HG03097 (cell line): ENCODE results near the gene WASHC2A.
A peak's percentile ranks its signal among the peaks of the same experiment; 100 is the strongest.
"Not testable (repeated sequence)": the region's sequence is repeated elsewhere in the genome, so short reads cannot be mapped to it uniquely, and the experiment has no call there.

ENCODE experiments used
- ATAC-seq: cut with Tn5 transposase; IDR thresholded peaks from one replicate; pipeline ENCODE4 v1.9.1; 2021; ENCODE audit not compliant: unreplicated experiment, low FRiP score

The WASHC2A gene, protein sequence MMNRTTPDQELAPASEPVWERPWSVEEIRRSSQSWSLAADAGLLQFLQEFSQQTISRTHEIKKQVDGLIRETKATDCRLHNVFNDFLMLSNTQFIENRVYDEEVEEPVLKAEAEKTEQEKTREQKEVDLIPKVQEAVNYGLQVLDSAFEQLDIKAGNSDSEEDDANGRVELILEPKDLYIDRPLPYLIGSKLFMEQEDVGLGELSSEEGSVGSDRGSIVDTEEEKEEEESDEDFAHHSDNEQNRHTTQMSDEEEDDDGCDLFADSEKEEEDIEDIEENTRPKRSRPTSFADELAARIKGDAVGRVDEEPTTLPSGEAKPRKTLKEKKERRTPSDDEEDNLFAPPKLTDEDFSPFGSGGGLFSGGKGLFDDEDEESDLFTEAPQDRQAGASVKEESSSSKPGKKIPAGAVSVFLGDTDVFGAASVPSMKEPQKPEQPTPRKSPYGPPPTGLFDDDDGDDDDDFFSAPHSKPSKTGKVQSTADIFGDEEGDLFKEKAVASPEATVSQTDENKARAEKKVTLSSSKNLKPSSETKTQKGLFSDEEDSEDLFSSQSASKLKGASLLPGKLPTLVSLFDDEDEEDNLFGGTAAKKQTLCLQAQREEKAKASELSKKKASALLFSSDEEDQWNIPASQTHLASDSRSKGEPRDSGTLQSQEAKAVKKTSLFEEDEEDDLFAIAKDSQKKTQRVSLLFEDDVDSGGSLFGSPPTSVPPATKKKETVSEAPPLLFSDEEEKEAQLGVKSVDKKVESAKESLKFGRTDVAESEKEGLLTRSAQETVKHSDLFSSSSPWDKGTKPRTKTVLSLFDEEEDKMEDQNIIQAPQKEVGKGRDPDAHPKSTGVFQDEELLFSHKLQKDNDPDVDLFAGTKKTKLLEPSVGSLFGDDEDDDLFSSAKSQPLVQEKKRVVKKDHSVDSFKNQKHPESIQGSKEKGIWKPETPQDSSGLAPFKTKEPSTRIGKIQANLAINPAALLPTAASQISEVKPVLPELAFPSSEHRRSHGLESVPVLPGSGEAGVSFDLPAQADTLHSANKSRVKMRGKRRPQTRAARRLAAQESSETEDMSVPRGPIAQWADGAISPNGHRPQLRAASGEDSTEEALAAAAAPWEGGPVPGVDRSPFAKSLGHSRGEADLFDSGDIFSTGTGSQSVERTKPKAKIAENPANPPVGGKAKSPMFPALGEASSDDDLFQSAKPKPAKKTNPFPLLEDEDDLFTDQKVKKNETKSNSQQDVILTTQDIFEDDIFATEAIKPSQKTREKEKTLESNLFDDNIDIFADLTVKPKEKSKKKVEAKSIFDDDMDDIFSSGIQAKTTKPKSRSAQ (N-terminal part only)

DNA sequence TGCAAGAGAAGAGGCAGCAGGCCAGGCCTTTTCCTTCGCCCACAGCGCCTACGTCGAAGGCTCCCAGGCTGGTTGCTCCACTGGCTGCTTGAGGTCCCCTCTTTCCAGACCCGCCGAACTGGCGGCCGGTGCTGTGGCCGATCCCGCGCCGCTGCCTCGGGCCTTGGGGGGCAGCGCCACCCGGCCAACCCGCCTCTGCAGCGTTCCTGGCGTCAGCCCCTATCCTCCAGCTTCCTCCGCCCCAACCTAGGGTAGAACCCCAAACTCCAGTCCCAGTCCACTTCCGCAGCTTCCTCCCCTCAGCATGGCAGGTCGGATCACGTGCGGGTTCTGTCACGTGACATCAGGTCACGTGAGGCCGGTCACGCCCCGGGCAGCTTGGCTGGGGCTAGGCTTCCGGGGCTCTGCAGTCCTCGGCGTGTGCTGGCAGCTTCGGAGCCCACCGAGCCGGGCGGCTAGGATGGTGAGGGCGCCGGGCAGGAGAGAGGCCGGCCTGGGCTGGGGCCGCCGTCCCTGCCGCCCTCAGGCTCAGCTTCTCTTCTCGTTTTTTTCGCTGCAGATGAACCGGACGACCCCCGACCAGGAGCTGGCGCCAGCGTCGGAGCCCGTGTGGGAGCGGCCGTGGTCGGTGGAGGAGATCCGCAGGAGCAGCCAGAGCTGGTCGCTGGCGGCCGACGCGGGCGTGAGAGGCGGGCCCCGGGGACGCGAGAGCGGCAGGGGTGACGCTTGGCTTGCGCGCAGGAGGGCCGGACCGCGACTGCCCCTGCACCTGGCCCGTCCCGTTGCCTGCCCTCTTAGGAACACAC, at the start of gene WASHC2A:
Gene WASHC2A (plus strand): TSS at position 409 of the 806 bp plus-strand sequence. CDS start 52 bp downstream, at position 461.
- peak; percentile 87 for ATAC-seq

DNA sequence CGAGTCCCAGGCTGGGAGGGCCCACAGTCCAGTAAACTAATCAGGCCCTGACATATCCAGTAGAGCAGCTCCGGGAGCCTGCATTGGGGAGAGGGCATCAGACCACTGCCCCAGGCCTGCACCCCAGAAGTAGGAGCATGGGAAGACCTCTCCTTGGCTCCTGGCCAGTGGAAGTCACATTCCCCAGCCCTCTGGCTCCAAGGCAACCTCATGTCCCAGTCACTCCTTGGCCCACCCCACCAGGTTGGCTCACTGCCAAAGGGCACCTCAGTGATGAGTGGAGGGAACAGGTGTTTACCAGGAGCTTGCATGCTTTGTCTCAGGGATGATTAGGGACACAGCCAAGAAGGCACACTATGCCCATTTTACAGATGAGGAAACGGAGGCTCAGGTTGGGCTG, 48.5 kb upstream of the WASHC2A start:
- ATAC-seq = not testable (repeated sequence)

DNA sequence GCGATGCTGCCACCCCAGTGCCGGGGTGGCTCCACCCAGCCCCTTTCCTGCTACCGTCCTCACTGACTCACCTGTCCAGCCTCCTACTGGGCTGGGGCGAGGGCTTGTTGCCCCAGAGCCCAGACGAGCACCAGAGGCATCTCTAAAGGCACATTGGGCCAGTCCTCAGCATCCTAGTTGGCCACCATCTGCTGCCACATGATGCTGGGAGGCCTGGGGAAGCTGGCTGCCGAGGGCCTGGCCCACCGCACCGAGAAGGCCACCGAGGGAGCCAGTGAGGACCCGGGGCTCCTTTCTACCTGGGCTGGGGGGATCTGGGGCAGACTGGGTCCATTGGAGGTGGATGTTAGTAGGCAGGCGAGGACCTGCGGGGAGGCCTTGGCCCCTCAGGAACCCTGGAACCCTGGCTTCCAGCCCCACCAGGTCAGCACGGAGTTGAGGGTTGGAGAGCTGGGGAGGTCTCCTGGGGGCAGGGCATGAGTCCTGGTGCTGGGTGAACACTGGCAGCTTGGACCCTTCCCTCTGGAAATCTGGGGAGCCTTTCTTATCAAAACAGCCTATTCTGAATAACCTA, 47.2 kb upstream of the WASHC2A start:
- ATAC-seq = not testable (repeated sequence)

DNA sequence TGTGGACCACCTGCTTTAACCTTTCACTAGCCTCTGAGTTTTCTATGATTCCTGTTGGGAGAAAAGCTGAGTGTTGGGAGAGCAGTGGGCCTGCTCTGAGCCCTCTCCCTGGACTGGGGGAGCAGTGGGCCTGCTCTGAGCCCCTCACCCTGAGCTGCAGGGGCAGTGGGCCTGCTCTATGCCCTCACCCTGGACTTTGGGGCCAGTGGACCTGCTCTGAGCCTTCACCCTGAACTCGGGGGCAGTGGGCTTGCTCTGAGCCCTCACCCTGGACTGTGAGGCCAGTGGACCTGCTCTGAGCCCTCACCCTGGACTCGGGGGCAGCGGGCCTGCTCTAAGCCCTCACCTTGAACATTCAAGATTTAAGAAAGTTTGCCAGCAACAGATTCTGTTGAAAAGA, 46.1 kb upstream of the WASHC2A start:
- no peak for ATAC-seq

DNA sequence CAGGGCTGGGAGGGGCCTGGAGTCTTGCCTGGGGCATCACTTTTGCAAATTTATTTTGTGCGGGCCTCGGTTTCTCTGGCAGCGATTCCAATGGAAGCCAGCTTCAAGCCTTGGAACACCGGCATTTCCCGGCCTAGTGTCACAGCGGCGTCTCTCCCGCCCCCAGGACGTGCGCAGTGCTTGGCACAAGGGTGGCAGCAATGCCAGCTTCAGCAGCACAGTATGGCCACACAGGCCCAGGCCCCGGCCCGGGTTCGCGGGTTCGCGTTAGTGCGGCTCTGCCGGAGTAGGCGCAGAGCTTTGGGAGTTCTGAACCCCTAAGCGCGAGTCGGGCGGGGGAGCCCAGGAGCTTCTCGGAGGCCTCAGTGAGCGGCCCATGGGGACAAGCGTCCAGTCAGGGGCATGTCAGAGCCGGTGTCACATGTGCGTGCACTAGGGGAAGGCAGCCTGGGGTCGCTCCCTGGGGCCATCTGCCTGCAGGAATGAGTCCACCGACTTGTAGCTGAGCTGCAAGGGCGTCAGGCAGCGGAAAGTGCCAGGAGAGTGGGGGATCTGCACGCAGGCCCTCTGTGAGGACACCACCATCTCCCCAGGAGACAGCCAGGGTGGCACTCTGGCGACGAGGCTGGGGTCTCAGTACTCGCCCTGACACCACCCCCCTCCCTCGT, 42.9 kb upstream of the WASHC2A start:
- ATAC-seq = not testable (repeated sequence)

DNA sequence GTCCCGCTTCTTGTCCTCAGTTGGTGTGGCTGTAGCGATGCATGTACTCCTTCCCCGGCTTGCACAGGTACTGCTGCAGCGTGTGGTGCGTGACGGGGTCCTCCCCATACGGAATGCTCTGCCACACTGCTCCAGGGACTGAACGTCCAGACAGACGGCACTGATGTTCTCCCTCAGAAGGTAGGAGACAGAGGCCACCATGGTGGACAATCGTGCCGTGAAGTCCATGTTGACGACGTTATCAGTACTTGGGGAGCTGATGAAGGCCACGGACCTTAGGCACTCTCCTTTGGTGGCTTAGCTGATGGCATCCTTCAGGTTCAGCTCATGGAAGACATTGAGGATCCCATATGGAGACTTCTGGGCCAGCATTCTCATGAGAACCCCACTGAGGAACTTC, 42.1 kb upstream of the WASHC2A start:
- no peak for ATAC-seq

DNA sequence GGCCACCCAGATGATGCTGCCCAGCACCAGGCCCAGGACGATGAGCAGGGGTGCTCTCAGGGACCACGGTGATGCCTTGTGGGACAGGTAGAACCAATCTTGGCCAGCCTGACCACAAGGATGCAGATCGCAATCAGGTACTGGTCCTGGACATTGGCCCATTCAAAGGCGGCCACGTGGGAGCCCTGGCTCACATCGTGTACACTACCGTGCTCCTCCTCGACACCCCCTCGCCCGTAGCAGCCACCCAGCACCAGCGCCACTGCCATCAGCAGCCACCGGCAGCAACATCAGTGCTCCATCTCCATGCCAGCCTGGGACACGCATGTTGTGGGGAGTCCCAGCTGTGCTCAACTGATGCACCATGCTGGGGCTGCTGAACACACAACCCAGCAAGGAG, 40.6 kb upstream of the WASHC2A start:
- ATAC-seq = no peak

DNA sequence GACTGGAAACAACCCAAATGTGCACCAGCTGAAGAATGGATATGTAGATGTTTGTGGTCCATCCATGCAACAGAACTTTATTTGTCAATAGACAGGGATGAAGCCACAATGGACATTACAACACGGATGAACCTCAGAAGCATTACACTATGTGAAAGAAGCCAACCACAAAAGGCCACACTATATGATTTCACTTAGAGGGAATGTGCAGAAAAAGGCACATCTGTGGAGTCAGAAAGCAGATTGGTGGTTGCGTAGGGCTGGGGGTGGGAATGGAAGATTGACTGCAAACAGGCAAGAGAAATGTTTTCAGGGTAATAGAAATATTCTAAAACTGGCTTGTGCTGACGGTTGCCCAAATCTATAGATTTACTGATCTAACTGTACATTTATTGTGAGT, 34.3 kb upstream of the WASHC2A start:
- ATAC-seq = no peak

DNA sequence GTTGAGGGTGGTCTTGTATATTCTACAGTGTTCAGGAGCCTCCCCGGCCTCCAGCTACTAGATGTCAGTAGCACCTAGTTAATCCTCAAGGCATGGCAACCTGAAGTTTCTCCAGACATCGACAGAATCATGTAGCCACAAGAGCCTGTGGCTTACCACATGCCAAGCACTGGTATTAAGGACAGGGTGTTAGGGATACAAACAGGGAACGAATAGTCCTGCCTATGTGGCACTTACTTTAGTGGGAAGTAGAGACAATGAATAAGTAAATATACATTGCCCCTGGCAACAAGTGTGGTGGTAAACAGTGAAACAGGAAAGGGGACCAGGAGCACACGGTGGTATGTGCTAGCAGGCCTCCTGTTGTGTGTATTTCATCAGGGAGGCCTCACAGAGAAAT, 32.4 kb upstream of the WASHC2A start:
- not testable (repeated sequence) for ATAC-seq

DNA sequence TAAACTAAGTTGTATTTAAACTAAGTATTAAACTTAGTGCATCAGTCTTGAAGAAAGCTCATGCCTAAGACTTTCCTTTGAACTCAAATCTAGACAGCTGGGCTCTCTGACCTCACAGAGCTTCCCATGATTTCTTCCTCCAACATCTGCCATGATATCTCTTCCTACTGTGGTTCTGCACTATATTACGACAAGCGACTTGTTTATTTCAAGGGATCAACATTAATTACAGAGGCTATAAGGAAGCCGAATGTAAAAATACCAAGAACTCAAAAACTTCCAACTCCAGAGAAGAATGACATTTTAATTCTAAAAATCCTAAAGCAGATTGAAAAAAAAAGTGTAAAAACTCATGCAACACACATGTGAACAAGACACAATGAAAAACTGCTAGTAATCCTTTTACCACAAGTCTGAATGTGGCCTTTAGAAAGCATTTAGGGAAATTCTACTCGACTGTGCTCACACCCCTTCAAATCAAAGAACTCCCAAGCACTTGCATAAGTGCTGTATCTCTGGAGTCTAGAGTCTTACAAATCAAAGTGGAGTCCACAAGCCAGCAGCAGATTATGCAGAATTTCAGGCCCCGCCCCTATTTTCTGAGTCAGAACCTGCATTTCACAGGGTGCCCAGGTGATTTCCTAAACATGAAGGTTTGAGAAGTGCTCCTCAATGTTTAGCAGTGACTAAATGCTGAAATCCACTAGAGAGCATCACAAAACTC, 22.7 kb upstream of the WASHC2A start:
- ATAC-seq = no peak

DNA sequence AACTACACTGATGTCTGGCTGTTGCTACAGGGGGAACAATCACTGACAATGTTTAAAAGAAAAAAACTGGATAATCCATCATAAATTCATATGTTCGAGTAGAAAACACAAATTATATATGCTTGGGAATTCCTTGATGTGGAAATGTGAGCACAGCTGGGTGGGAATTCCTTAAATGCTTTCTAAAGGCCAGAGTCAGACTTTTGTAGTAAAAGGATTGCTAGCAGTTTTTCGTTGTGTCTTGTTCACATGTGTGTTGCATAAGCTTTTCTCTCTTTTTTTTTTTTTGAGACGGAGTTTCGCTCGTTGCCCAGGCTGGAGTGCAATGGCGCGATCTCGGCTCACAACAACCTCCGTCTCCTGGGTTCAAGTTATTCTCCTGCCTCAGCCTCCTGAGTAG, 21.3 kb upstream of the WASHC2A start:
- not testable (repeated sequence) for ATAC-seq

DNA sequence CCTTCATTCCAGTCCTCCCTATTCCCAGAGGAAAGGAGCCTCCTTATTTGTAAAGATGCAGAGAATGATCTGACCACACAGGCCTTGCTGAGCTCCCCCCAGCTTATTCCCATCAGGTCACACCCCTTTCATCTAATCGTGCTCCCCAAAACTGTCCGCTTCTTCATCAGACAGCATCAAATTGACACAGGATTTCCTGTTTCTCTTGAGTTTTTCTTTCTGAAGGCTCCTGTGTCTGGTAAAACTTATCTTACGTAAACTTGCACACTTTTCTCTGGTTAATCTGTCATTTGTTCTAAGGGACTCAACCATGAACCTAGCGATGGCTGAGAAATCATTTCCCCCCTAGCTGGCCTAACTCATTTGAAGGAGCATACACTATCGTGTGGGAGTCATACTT, 20.2 kb upstream of the WASHC2A start:
- not testable (repeated sequence) for ATAC-seq

DNA sequence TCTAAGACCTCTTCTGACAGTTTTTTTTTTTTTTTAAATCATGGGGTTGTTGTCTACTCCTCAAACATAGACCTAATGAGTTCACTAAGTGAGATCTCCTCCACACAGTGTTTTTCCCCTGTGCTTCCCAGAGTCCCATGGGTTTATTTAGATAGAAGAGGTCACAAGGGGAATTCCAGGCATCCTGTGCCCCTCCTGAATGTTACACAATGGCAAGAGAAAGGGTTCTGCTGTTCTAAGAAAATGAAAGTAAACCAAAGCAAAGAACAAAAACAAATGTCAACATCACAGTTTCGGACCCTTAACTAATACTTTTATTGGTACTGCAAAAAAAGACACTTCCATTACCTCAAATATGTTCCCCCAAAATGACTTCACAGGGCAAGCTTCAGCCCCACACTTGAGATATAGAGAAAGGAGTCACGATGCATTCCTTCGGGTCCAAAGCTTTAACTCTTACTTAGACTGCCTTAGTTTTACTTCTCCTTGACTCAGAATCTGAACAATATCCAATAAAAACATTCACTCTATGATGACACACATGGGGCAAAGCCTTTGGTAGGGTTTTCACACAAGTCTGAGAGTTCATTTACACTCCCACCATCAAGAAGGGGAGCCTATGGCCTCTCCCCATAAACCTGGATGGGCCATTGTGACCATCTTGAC, 15.6 kb upstream of the WASHC2A start:
- not testable (repeated sequence) for ATAC-seq

DNA sequence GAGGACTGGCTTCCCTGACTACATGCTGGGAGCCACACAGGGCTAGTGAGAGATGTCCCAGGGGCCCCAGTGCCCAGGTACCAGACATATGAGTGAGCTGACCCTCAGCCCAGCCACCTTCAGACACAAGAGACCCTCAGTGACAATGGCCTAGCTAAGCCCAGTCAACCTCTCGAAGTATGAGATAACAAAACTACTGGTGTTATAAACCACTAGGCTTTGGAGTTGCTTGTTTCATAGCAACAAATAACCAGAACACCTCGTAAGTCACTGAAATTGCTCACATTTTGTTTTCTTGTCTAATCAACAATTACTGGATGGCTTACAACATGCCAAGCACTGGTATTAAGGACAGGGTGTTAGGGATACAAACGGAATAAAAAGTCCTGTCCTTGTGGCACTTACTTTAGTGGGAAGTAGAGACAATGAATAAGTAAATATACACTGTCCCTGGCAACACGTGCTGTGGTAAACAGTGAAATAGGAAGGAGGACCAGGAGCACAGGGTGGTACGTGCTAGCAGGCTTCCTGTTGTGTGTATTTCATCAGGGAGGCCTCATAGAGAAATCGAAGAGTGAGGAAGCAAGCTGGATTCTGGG, 14.9 kb upstream of the WASHC2A start:
- ATAC-seq = not testable (repeated sequence)

DNA sequence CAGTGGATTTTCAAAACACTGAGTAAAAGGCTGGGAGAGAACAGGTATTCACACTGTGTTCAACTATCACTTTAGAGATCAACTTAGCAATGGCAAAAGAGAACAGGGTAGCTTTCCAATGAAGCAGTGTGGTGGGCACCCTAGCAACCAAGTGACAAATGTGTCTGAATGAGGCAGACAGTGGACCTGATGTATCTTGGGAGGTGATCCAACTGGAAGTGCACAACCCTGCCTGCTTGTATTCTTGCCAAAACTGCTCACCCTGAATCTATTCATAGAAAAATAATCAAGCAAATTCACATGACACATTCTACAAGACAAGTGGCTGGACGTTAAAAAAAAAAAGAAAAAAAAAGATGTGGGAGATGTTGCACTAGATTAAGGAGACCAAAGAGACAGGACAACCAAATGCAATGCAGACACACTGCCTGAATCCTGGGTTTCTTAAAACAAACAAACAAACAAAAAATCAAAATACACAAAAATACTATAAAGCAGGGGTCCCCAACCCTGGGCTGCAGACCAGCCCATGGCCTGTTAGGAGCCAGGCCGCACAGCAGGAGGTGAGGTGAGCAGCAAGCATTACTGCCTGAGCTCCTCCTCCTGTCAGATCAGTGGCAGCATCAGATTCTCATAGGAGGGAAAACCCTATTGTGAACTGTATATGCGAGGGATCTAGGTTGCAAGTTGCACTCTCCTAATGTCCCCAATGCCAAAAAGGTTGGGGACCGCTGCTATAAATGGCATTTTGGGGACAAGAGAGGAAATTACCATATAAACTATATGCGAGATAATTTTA, 12.1 kb upstream of the WASHC2A start:
- not testable (repeated sequence) for ATAC-seq

DNA sequence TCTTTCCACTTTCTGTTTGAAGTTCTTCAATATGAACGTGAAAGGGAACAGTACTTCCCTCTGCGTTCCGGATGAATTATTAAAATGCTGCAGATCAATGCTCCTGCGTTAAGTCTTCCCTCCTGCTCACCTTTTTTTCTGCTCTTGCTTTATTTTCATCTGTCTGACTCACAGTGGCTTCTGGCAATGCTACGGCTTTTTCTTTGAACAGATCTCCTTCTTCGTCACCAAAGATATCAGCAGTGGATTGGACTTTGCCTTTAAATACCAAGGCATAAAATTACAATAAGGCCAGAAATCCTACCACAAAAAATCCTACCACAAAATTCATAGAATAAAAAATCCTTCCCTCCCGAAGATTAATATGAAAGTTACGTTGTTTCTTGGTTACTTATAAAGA, 11.1 kb upstream of the WASHC2A start:
- not testable (repeated sequence) for ATAC-seq

DNA sequence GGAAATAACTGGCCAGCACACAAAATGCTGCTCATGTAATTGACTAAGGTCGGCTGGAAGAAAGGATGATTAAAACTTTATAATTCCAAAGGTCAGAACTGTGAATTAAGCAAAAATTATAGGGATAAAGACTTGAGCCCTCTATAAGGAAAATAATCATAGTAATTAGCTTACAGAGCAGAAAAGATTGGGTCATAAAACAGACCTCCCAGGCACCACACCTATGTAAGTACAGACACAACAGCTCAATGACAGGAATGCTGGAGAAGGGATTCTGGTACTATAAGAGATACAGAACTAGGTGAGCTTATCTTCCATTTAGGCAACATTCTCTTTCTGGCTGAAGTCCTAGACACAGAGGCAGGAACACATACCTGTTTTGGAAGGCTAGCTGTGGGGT, 9.0 kb upstream of the WASHC2A start:
- ATAC-seq = not testable (repeated sequence)
